ENCODE results near the gene SEMA6B. TPM values are rescaled to one million over a fixed set of nuclear protein-coding genes. Genes with fewer than 3 reads are reported as not detected.

The SEMA6B gene
- total and polyA plus RNA-seq, 3 donors from 2014 or later = 3.5 to 5.0 (median 4.2) TPM

- intact Hi-C loops (cut with DNase I; ENCODE audit: low total_unique reads) = no loop called here
These were observed 30.3 kb upstream of the SEMA6B start for GRCh38 chr19:4589579-4590410.

GRCh38 chr19:4588291-4588761, 28.8 kb upstream of the SEMA6B start:
- H3K4me3 ChIP-seq = no peak overlapping the region
- peaks cover 14% of the 10 kb centered on the region for H3K4me1 ChIP-seq
- intact Hi-C loops (cut with DNase I; ENCODE audit: low total_unique reads) = no loop called here
- H3K36me3 ChIP-seq (ENCODE audit: low read depth, missing control alignments) = no peaks in the 10 kb centered on the region
- 72 to 76% methylated on average over 9 of the region's 9 CpGs for WGBS, 2 donors
- DNase-seq = no peak
- no peaks in the 10 kb centered on the region for H3K27me3 ChIP-seq
- no peak overlapping the region for H3K27ac ChIP-seq
- no peaks in the 10 kb centered on the region for H3K9me3 ChIP-seq
- TF ChIP-seq CTCF (IDR thresholded peaks at IDR 0.05) = no peak
- no peak for TF ChIP-seq POLR2A (IDR thresholded peaks at IDR 0.05)

More at GRCh38 chr19:4589579-4590410, 30.3 kb upstream of the SEMA6B start:
- TF ChIP-seq POLR2A (IDR thresholded peaks at IDR 0.05) (no peak), CTCF (IDR thresholded peaks at IDR 0.05) (peak in 2 of 3 experiments; percentile 18 to 34)
- Histone ChIP-seq H3K4me1 (peaks cover under 1% of the 10 kb centered on the region), H3K27me3 (no peaks in the 10 kb centered on the region), H3K27ac (no peak overlapping the region), H3K36me3 (ENCODE audit: low read depth, missing control alignments) (no peaks in the 10 kb centered on the region), H3K9me3 (no peaks in the 10 kb centered on the region), H3K4me3 (no peak overlapping the region)
- WGBS, 2 donors = 68 to 73% methylated on average over 10 to 11 of the region's 11 CpGs
- DNase-seq = peak; percentile 37

- no peaks in the 10 kb centered on the region for H3K27me3 ChIP-seq
- H3K4me3 ChIP-seq = no peak overlapping the region
- no peak for DNase-seq
- intact Hi-C loops (cut with DNase I; ENCODE audit: low total_unique reads) = no loop called here
- 82 to 92% methylated on average over 6 of the region's 6 CpGs for WGBS, 2 donors
- H3K36me3 ChIP-seq (ENCODE audit: low read depth, missing control alignments) = no peaks in the 10 kb centered on the region
- no peaks in the 10 kb centered on the region for H3K9me3 ChIP-seq
- TF ChIP-seq POLR2A (IDR thresholded peaks at IDR 0.05) = no peak
- TF ChIP-seq CTCF (IDR thresholded peaks at IDR 0.05) = no peak
- H3K27ac ChIP-seq = no peak overlapping the region
- H3K4me1 ChIP-seq = peaks cover 14% of the 10 kb centered on the region
These were observed 28.0 kb upstream of the SEMA6B start for GRCh38 chr19:4587527-4587926.

GRCh38 chr19:4586691-4587090, 27.2 kb upstream of the SEMA6B start:
- no peaks in the 10 kb centered on the region for H3K36me3 ChIP-seq (ENCODE audit: low read depth, missing control alignments)
- intact Hi-C loops (cut with DNase I; ENCODE audit: low total_unique reads) = no loop called here
- no peak overlapping the region for H3K4me3 ChIP-seq
- H3K4me1 ChIP-seq = peaks cover 14% of the 10 kb centered on the region
- TF ChIP-seq POLR2A (IDR thresholded peaks at IDR 0.05) (no peak), CTCF (IDR thresholded peaks at IDR 0.05) (no peak)
- DNase-seq = no peak
- no peak overlapping the region for H3K27ac ChIP-seq
- 80 to 94% methylated on average over 5 to 6 of the region's 6 CpGs for WGBS, 2 donors
- no peaks in the 10 kb centered on the region for H3K27me3 ChIP-seq
- H3K9me3 ChIP-seq = no peaks in the 10 kb centered on the region
